Measurements from ENCODE around the gene TJP3.

TJP3 gene

GRCh38 chr19:3671680-3672574 lies 36.3 kb upstream of the TJP3 start:
- DNase-seq (ENCODE audit: low read depth): no peak

DNA sequence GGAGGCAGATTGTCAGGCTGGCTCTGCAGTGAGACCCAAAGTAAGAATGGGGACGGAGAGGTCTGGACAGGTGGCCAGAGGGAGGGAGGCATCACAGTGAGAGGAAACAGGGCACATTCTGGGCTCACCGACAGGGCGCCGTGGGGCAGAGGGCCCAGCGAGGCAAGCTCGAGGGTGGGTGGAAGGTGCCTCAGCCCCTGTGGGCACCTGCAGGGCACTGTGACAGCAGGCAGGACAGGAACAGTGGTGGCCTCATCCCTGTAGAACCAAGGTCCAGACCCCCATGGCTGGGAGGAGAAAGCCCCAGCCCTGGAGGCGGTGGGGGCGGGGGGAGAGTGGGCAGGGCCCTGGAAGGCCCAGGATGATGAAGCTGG lies 35.6 kb upstream of the TJP3 start:
- no peak for DNase-seq (ENCODE audit: low read depth)

DNA sequence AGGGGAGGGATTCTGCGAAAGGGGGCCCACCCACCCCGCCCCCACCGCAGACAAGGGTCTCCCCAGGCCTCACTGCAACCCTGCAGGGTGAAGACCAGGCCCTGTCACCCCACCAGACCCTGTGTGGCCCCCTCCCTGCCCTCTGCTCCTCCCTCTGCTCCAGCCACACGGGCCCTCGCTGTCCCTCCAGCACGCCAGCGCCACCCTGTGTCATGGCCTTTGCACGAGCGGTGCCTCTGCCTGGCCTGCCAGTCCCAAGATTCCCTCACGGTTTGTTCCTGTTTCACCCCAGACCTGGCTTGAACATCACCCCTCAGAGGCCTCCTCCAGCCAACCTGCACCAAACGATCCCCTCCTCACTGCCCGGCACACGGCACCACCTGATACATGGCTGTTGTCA lies 35.2 kb upstream of the TJP3 start:
- DNase-seq (ENCODE audit: low read depth): no peak

DNA sequence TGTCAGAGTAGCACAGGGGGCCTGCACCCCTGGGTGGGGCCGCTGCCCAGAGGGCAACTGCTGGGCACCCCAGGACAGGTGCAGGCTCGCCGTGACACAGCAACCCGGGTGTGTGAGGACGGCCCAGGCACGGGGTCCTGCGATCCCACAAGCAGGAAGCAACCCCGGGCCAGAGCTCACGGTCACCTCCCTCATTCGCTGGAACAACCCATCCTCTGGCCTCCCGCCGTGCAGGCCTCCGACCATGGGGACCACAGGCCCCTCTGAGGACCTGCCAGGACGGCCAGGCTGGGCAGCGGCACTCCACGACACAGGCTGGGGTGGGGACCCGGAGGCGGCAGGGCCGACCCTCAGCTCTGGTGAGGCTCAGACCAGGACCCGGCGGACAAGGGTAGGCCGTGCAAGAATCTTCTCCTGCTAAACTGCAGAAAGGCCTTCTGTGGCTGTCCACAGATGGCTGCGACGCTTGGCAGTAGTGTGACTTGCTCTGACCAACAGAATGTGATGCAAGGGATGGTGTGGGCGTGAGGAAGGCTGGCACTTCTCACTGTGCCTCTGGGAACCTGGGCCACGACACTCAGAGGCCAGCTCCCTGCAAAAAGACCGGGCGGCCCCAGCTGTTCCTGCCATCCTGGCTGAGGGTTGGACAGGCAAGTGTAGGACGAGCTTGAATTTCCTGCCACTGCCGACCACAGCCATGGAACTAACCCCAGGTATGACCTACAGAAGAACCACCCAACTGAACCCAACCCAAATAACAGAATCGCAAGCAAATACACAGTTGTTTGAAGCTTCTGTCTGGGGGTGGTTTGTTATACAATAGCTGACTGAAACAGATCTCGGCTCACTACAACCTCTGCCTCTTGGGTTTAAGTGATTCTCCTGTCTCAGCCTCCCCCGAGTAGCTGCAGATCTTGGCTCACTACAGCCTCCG lies 34.4 kb upstream of the TJP3 start:
- no peak for DNase-seq (ENCODE audit: low read depth)

DNA sequence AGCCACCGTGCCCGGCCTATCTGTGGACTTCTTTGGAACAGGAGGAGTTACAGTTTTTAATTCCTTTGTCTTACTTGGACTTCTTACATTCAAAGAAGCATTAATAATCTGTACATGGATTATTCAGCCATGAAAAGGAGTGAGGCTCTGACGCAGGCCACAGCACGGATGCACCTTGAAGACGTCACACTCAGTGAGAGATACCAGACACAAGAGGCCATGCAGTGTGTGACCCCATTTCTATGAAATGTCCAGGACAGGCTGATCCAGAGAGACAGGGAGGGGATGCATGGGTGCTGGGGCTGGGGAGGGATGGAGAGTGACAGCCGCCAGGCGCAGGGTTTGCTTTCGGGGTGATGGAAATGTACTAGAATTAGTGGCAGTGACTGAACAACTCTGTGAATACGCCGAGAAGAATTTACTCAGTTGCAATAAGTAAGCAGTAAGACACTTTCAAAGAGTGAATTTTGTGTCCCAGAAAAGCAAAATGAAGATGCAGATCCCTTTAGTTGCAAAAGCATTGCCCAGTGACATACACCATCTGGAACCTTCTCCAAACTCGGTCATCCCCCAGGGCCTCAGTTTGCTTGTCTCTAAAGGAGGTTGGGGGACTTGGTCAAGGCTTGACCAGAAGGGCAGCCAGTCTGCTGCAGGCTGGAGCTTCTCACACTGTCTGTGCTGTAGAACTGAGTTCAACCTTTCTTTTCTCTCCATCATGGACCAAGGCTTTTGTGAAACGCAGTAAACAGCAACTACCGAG lies 33.2 kb upstream of the TJP3 start:
- no peak for DNase-seq (ENCODE audit: low read depth)

DNA sequence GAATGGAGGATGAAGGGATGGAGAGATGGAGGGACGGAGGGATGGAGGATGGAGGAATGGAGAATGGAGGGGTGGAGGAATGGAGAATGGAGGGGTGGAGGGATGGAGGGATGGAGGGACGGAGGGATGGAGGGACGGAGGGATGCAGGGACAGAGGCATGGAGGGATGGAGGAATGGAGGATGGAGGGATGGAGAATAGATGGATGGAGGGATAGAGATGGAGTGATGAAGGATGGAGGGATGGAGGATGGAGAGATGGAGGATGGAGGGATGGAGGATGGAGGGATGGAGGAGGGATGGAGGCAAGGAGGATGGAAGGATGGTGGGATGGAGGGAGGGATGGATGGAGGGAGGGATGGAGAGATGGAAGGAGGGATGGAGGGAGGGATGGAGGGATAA lies 30.0 kb upstream of the TJP3 start:
- no peak for DNase-seq (ENCODE audit: low read depth)

- no peak for DNase-seq (ENCODE audit: low read depth)
Measured at GRCh38 chr19:3679138-3679537, 29.0 kb upstream of the TJP3 start.

GRCh38 chr19:3679581-3679980 lies 28.6 kb upstream of the TJP3 start:
- no peak for DNase-seq (ENCODE audit: low read depth)

DNA sequence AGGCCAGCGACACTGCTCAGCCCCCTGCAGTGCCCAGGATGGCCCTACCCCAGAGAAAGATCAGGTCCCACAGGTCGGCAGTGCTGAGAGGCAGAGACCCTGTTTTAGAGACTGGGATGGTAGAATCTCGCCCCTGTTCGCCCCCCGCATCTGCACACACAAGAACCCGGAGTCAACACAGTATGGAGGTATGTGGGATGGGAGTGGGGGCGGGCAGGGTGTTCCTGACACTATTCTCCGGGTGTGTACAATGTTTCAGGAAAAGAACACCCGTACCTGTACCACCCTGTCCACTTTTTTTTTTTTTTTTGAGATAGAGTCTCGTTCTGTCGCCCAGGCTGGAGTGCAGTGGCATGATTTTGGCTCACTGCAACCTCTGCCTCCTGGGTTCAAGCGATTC lies 27.2 kb upstream of the TJP3 start:
- no peak for DNase-seq (ENCODE audit: low read depth)

GRCh38 chr19:3682286-3682685 lies 25.9 kb upstream of the TJP3 start:
- DNase-seq (ENCODE audit: low read depth): no peak

DNA sequence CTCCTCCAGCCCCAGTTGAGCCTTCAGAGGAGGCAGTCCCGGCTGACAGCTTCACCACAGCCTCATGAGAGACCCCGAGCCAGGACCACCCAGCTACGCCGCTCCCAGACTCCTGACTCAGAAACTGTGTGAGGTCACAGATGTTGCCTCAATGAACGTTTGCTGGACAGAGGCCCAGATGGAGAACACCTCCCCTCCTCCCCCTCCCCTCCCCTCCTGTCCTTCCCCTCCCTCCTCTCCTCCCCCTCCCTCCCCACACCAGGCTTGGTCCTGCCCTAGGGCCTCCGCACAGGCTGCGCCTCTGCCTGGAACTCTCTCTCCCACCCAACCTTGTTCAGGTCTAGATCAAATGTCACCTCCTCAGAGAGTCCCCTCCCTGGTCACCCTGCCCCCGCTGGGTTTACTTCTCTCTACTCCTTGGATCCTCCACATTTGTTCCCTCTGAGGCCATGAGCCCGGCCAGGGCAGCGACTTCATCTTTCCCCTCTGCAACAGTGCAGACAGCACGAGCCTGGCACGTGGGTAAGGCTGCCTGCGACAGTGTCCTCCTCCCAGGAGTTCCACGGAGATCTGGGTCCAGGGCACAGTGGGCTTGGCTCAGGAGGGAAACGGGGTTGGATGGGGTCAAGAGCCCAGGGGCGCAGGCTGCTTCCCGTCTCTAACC lies 25.3 kb upstream of the TJP3 start:
- DNase-seq (ENCODE audit: low read depth): no peak

DNA sequence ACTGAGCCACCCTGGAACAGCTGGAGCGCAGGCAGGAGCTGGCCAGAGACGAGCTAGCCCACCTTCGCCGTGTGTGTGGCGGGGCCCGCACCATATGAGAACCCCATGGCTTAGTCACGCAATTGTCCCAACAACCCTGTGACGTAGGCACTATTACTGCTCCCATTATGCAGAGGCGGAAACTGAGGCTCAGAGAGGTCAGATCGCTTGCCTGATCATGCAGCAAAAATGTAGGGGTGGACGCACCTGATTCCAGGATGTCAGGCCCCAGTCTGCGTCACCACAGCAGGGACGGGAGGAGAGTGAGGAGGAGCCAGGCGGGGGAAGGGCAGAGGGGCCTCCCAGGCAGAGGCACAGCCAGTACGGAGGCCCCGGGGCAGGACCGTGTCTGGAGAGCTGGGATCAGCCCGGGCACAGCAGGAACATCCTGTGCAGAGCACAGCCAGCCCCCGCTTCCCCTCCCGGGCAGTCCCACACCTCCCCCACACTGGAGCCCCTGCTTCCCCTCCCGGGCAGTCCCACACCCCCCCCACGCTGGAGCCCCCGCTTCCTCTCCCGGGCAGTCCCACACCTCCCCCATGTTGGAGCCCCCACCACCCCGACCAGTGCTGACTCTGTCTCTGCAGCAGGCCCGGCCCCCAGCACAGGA lies 24.7 kb upstream of the TJP3 start:
- no peak for DNase-seq (ENCODE audit: low read depth)

DNA sequence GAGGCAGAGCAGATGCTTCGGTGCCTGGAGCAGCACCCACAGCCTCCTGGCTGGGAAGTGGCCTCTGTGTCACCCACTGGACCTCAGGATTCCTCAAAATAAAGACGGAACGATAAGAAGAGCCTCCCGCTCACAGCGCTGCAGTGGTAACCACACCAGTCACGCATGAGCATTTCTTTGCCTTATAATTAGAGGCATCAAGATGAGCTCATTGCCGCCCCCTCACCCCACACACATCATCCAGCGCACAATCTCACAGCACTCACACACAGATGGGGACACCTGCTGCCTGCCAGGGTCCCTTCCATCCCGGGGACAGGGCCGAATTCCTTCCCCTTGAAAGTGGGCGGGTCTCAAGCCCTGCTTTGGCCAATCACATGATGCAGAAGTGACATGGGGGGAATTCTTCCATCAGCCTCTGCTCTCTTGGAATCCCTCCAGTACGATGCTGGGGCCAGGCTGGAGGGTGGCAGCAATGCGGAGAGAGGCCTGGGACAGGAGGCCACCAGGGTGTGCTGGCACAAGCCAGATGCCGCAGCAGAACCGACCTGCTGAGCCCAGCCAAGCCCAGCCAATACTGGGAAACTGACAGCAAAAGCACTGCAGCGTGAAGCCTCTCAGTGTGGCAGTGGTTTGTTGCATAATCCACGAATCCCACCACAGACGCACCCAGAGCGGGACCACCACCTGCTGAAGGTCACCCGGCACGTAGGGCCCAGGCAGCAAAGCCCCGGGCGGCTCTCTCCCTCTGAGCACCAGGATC lies 23.9 kb upstream of the TJP3 start:
- DNase-seq (ENCODE audit: low read depth): no peak

DNA sequence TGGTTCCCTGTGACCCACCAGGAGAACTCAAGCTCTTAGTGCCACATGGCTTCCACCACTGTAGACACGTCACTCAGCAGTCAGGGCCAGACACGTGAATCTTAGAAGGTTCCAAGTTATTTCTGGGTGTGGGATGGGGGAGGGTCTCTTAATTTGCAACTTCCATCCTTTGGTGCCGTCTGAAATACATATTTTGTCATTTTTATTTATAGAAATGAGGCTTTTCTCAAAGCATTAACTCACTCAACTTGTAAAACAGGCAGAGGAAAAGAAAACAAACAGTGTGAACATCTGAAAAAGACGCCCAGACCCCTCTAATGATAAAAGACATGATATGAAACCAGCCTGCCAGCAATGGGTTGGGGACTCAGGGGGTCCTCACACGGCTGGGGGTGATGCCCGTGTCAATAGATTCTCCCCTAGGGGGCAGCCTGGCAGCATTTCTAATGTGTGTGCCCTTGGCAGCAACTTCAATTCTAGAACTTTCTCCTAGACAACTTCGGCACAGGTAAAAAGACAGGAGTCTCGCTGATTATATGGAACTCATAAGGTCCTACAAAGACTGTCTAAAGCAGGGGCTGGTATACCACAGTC lies 23.3 kb upstream of the TJP3 start:
- DNase-seq (ENCODE audit: low read depth): no peak

DNA sequence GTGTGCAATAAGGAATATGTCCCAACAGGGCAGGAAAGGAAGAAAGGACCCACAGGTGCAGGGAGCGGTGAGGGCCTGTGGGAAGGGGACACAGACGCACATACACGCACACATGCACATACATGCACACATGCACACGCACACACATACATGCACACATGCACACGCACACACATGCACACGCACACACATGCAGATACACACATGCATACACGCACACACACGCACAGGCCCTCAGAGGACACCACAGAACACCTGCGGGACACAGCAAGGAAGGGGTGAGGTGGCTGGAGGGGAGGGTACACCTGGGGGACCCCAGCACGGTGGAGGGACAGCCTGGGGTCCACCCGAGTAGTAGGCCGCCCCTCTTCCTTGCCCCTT lies 20.8 kb upstream of the TJP3 start:
- no peak for DNase-seq (ENCODE audit: low read depth)

DNA sequence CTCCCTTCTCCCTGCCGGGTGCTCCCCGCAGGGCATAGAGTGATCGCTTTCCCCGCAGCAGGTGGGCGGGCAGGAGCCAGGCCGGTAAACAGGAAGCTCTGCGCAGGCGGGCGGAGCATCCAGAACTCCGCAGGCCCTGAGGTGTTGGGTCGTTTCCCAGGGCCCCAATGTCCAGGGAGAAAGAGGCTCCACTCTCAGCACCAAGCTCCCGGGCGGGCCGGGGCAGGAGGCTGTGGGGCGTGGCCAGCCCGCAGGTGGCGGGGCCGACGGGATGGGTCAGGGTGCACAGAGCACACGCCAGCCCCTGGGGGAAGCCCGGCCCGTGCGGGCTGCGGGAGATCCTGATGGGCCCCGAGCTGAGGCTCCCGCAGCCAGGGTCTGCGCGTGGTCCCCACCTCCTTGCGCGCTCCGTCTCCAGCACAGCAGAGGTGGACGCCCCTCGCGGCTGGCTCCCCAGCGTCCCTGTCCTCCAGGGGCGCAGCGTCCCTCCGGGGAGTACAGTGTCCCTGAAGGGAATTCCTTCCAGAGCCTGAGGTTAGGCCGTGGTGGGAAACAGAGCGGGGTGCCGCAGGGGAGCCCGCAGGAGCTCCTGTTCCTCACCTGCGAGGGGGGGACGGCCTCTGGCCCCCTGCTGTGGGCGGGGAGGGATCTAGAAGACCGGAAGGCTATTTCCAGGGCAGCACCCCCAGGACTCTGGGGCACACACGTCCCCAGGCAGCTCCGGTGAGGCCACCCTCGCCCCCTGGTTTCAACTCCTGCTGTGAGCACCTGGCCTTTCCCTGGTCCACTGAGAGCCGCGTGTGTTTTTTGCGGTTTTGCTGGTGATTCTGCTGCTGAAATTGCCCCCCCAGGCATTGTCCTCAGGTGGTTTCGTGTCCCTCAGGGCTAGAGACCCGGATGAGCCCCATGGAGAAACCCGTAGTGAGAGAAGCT lies 20.1 kb upstream of the TJP3 start:
- DNase-seq (ENCODE audit: low read depth): no peak

DNA sequence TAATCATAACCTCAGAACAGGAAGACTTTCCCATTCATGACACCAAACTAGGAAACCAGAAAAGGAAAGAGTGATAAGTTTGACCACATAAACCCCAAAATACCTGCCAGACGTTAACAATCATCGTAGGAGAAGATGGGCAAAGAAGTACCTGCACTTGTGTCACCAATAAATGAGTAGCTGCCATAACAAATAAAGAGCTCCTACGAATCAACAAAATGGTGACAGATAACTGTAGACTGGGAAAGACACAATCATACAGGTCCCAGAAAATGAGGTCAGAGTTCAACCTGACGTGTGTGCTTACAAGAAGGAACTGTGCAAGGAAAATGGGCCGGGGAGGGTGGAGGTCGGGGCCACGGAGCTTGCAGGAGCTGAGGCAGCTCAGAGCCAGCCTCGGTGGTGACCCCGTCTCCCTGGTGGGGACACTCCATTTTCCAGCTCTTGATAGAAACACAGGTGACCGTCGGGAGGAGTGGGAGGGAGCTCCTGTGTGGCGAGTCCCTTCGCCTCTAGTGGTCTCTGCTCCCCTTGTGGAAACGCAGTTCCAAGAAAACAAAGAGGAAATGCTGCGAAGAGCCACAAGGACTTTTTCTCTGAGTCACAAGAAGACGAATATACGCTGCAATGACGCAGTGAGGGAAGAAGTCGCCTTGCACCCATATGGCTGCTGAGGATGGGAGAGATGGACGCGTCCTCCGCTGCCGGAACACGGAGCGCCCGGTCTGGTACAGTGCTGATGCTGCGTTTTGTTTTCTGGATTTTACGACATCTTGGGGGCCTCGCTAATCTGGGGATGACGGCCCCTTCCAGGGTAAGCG lies 17.4 kb upstream of the TJP3 start:
- DNase-seq (ENCODE audit: low read depth): no peak

DNA sequence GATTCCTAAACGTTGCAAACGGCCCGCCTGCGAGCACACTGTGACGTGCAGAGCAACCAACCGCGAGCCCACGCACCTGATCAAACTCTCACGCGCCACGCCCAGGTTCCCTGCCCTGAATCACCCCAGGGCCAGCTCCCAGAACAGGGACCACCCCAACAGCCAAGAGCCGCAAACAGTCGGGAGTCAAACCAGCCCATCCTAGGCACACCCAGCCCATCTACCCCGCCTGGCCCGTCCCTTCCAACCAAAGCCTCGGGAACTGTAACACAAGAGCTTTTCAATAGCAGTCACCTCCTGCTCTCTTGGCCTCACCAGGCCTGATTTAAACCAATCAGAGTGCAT lies 16.8 kb upstream of the TJP3 start:
- no peak for DNase-seq (ENCODE audit: low read depth)
